Measurements from ENCODE around the gene PLEKHH1. TPM values are rescaled to one million over a fixed set of nuclear protein-coding genes. Genes with fewer than 3 reads are reported as not detected.

Gene PLEKHH1
- total RNA-seq, 1 donor from 2014 or later: 10.1 TPM

GRCh38 chr14:67566908-67567307 is 33.8 kb downstream of the PLEKHH1 start:
- Mint-ChIP-seq H3K4me3 (no peak overlapping the region), H3K9me3 (no peaks in the 10 kb centered on the region), H3K4me1 (peaks cover 17% of the 10 kb centered on the region), H3K27me3 (ENCODE audit: insufficient read depth, low read depth) (peaks cover 5% of the 10 kb centered on the region), H3K36me3 (no peaks in the 10 kb centered on the region), H3K27ac (peak overlapping the region; percentile 51)
- Histone ChIP-seq H3K4me2 (peak overlapping the region; percentile 58), H3K9ac (no peak overlapping the region), H3K27ac (peak overlapping the region; percentile 78), H3K79me2 (ENCODE audit: low read depth) (no peaks in the 10 kb centered on the region), H2AFZ (replicated peaks) (no peak overlapping the region), H3K9me3 (ENCODE audit: low read depth) (no peaks in the 10 kb centered on the region), H3F3A (ENCODE audit: low read depth) (peaks cover 15% of the 10 kb centered on the region), H3K4me1 (peaks cover 20% of the 10 kb centered on the region), H3K4me3 (peak overlapping the region; percentile 11), H4K20me1 (ENCODE audit: low read depth) (peaks cover 6% of the 10 kb centered on the region), H3K36me3 (no peaks in the 10 kb centered on the region), H3K27me3 (no peaks in the 10 kb centered on the region)
- peak; percentile 64 for DNase-seq (ENCODE audit: low spot score)
- TF ChIP-seq CTCF (IDR thresholded peaks at IDR 0.05) (no peak), EZH2phosphoT487 (IDR thresholded peaks at IDR 0.05) (no peak), EZH2 (IDR thresholded peaks at IDR 0.05) (no peak)

GRCh38 chr14:67567654-67568053 is 34.6 kb downstream of the PLEKHH1 start:
- H3K36me3 Mint-ChIP-seq: no peaks in the 10 kb centered on the region
- H3K4me1 Mint-ChIP-seq: peaks cover 17% of the 10 kb centered on the region
- no peaks in the 10 kb centered on the region for H3K79me2 ChIP-seq (ENCODE audit: low read depth)
- H3F3A ChIP-seq (ENCODE audit: low read depth): peaks cover 15% of the 10 kb centered on the region
- peaks cover 20% of the 10 kb centered on the region for H3K4me1 ChIP-seq
- no peak overlapping the region for H3K9ac ChIP-seq
- no peaks in the 10 kb centered on the region for H3K9me3 ChIP-seq (ENCODE audit: low read depth)
- no peak overlapping the region for H3K27ac ChIP-seq
- H3K4me3 Mint-ChIP-seq: no peak overlapping the region
- H3K27me3 ChIP-seq: no peaks in the 10 kb centered on the region
- no peak overlapping the region for H3K4me3 ChIP-seq
- H2AFZ ChIP-seq (replicated peaks): no peak overlapping the region
- H4K20me1 ChIP-seq (ENCODE audit: low read depth): peaks cover 6% of the 10 kb centered on the region
- H3K9me3 Mint-ChIP-seq: no peaks in the 10 kb centered on the region
- peaks cover 5% of the 10 kb centered on the region for H3K27me3 Mint-ChIP-seq (ENCODE audit: insufficient read depth, low read depth)
- no peak for DNase-seq (ENCODE audit: low spot score)
- peak overlapping the region; percentile 51 for H3K27ac Mint-ChIP-seq
- H3K36me3 ChIP-seq: no peaks in the 10 kb centered on the region
- TF ChIP-seq EZH2 (IDR thresholded peaks at IDR 0.05) (no peak), EZH2phosphoT487 (IDR thresholded peaks at IDR 0.05) (no peak), CTCF (IDR thresholded peaks at IDR 0.05) (no peak)
- H3K4me2 ChIP-seq: peak overlapping the region; percentile 58

- no peak overlapping the region for H3K27ac Mint-ChIP-seq
- no peak overlapping the region for H3K4me3 Mint-ChIP-seq
- no peak for TF ChIP-seq EZH2phosphoT487 (IDR thresholded peaks at IDR 0.05)
- no peak for TF ChIP-seq EZH2 (IDR thresholded peaks at IDR 0.05)
- no peak for TF ChIP-seq CTCF (IDR thresholded peaks at IDR 0.05)
- peaks cover 17% of the 10 kb centered on the region for H3K4me1 Mint-ChIP-seq
- H3K9me3 ChIP-seq (ENCODE audit: low read depth): no peaks in the 10 kb centered on the region
- peaks cover 15% of the 10 kb centered on the region for H3F3A ChIP-seq (ENCODE audit: low read depth)
- no peaks in the 10 kb centered on the region for H3K36me3 ChIP-seq
- H3K9ac ChIP-seq: no peak overlapping the region
- no peaks in the 10 kb centered on the region for H3K36me3 Mint-ChIP-seq
- no peak overlapping the region for H3K27ac ChIP-seq
- DNase-seq (ENCODE audit: low spot score): peak; percentile 26
- H3K4me1 ChIP-seq: peaks cover 20% of the 10 kb centered on the region
- no peak overlapping the region for H3K4me3 ChIP-seq
- no peaks in the 10 kb centered on the region for H3K27me3 ChIP-seq
- peaks cover 7% of the 10 kb centered on the region for H3K27me3 Mint-ChIP-seq (ENCODE audit: insufficient read depth, low read depth)
- no peak overlapping the region for H3K4me2 ChIP-seq
- peaks cover 6% of the 10 kb centered on the region for H4K20me1 ChIP-seq (ENCODE audit: low read depth)
- H3K79me2 ChIP-seq (ENCODE audit: low read depth): no peaks in the 10 kb centered on the region
- no peaks in the 10 kb centered on the region for H3K9me3 Mint-ChIP-seq
- no peak overlapping the region for H2AFZ ChIP-seq (replicated peaks)
Observed at GRCh38 chr14:67569011-67569650, 36.0 kb downstream of the PLEKHH1 start.
